ENCODE data around the gene NYAP1. TPM values are rescaled to one million over a fixed set of nuclear protein-coding genes. Genes with fewer than 3 reads are reported as not detected.

NYAP1 gene
- polyA plus RNA-seq, 1 donor: 2.2 TPM

Other genes with a start within 250 kb of the NYAP1 start
- gene SPDYE3, start 176.2 kb upstream of the NYAP1 start, polyA plus RNA-seq (ENCODE audit: insufficient read length): 6.3 TPM
- gene PILRB, start 125.8 kb upstream of the NYAP1 start, polyA plus RNA-seq (ENCODE audit: insufficient read length): 18.0 TPM
- gene PILRA, start 110.4 kb upstream of the NYAP1 start, polyA plus RNA-seq (ENCODE audit: insufficient read length): 5.2 TPM
- gene ZCWPW1, start 55.2 kb upstream of the NYAP1 start, polyA plus RNA-seq (ENCODE audit: insufficient read length): 7.1 TPM
- gene MEPCE, start 54.1 kb upstream of the NYAP1 start, polyA plus RNA-seq (ENCODE audit: insufficient read length): 35.9 TPM
- gene PPP1R35, start 47.4 kb upstream of the NYAP1 start, polyA plus RNA-seq (ENCODE audit: insufficient read length): 15.6 TPM
- 2.1 TPM for gene SPACDR, start 19.7 kb upstream of the NYAP1 start, polyA plus RNA-seq (ENCODE audit: insufficient read length)
- gene TSC22D4, start 4.7 kb upstream of the NYAP1 start, polyA plus RNA-seq (ENCODE audit: insufficient read length): 61.5 TPM
- 15.6 TPM for gene AGFG2, start 55.3 kb downstream of the NYAP1 start, polyA plus RNA-seq (ENCODE audit: insufficient read length)
- 3.5 TPM for gene SAP25, start 90.0 kb downstream of the NYAP1 start, polyA plus RNA-seq (ENCODE audit: insufficient read length)
- gene LRCH4, start 102.2 kb downstream of the NYAP1 start, polyA plus RNA-seq (ENCODE audit: insufficient read length): 31.9 TPM
- gene FBXO24, start 102.4 kb downstream of the NYAP1 start, polyA plus RNA-seq (ENCODE audit: insufficient read length): 2.3 TPM
- gene PCOLCE, start 118.4 kb downstream of the NYAP1 start, polyA plus RNA-seq (ENCODE audit: insufficient read length): 255 TPM
- gene MOSPD3, start 128.6 kb downstream of the NYAP1 start, polyA plus RNA-seq (ENCODE audit: insufficient read length): 17.9 TPM
- 1.3 TPM for gene TFR2, start 157.6 kb downstream of the NYAP1 start, polyA plus RNA-seq (ENCODE audit: insufficient read length)
- not detected for gene ACTL6B, start 172.5 kb downstream of the NYAP1 start, polyA plus RNA-seq (ENCODE audit: insufficient read length)
- 159 TPM for gene GNB2, start 189.8 kb downstream of the NYAP1 start, polyA plus RNA-seq (ENCODE audit: insufficient read length)
- gene GIGYF1, start 210.3 kb downstream of the NYAP1 start, polyA plus RNA-seq (ENCODE audit: insufficient read length): 39.7 TPM
- gene POP7, start 222.2 kb downstream of the NYAP1 start, polyA plus RNA-seq (ENCODE audit: insufficient read length): 21.4 TPM
- not detected for gene EPO, start 236.5 kb downstream of the NYAP1 start, polyA plus RNA-seq (ENCODE audit: insufficient read length)
- gene ZAN, start 249.7 kb downstream of the NYAP1 start, polyA plus RNA-seq (ENCODE audit: insufficient read length): not detected